GM19455 (cell line): ENCODE measurements around the gene ALCAM.
"Not testable (repeated sequence)": the region's sequence is repeated elsewhere in the genome, so short reads cannot be mapped to it uniquely, and the experiment has no call there.

Experiments
- ATAC-seq: cut with Tn5 transposase; IDR thresholded peaks from one replicate; pipeline ENCODE4 v1.9.1; 2021; ENCODE audit not compliant: unreplicated experiment

ALCAM gene

GRCh38 chr3:105572501-105572900 is 205.8 kb downstream of the ALCAM start:
- ATAC-seq: no peak

GRCh38 chr3:105579439-105579838 is 212.7 kb downstream of the ALCAM start:
- no peak for ATAC-seq

GRCh38 chr3:105580296-105580965 is 213.7 kb downstream of the ALCAM start:
- no peak for ATAC-seq

DNA sequence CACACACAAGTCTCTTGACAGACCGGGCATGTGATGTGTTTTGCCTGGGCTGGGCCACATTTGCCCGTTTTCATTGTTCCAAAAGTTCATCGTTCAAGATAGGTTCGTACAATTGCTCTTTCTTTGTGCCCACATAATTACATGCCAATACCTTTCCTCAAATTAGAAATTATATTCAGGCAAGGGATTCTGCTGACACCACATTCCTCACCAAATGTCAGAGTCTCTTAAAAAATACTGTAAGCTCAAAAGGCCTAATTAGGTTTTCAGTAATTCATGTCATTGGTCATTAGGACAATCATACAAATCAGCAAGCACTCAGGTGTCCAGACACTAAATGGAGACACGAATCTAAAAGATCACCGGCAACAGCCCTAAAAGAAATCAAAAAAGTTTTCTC is 215.3 kb downstream of the ALCAM start:
- no peak for ATAC-seq

- ATAC-seq: no peak
These were observed 217.5 kb downstream of the ALCAM start for GRCh38 chr3:105584003-105584790.

DNA sequence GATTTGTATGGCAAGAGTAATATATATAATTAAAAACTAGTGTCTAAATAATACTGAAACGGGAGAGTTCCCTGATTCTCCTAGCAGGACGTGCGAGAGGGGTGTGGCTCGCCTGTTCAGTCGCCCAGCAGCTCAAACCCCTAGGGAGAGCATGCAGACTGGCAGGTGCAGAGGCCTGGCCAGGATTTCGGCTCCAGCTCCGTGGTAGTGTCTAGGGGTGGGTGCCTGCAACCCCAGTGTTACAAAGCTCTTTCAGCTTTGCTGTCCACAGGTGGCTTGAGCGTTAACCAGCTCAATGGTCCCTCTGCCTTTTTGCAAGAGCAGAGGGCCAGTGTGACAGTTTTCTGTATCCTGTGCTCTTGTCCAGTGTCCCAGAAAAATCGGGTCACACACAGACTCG is 226.6 kb downstream of the ALCAM start:
- no peak for ATAC-seq

- no peak for ATAC-seq
These were observed 227.5 kb downstream of the ALCAM start for GRCh38 chr3:105594219-105594618.

DNA sequence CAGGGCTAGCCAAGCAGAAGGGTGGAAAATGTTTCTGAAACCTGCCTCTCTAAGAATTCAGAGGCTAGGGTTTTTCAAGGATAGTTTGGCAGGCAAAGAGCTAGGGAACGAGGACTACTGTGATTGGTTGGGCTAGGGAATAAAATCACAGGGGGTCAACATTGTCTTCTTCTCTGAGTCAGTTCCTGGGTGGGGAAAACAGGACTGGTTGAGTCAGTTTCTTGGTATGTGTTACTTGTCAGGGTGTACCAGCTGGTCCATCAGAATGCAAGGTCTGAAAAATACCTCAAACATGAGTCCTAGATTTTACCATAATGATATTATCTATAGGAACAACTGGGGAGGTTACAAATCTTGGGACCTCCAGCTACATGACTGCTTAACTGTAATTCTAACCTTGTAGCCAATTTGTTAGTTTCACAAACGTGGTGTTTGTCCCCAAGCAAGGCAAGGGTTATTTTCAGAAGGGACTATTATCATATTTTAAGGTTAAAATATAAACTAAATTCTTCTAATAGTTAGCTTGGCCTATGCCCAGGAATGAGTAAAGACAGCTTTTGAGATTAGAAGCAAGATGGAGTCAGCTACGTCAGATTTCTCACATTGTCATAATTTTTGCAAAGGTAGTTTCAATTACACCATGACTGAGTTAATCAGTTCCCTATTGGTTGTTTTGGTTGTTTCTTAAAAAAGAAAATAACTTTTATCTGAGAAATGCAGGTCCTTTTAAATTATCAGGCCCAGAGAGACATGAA is 231.5 kb downstream of the ALCAM start:
- no peak for ATAC-seq

GRCh38 chr3:105599350-105599749 is 232.6 kb downstream of the ALCAM start:
- ATAC-seq: no peak

DNA sequence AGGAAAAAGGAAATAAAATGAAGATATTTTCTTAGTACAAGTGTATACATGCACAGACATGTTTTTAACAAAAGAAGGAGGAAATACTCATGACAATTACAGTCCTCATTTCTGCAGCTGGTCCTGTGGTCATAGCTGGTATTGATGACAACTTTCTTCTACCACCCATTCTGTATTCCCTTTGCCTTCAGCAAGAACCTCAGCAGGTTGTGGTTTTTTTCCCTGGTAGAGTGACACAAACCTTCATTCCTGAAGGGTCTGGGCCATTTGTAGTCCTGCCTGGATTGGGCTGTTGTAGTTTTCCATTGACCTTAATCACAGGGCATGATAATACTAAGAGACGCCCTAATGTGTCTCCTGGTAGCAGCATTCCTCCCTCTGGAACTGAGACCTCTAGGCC is 235.0 kb downstream of the ALCAM start:
- ATAC-seq: not testable (repeated sequence)

- ATAC-seq: not testable (repeated sequence)
These were observed 235.6 kb downstream of the ALCAM start for GRCh38 chr3:105602286-105602685.

GRCh38 chr3:105603516-105603915 is 236.8 kb downstream of the ALCAM start:
- not testable (repeated sequence) for ATAC-seq

DNA sequence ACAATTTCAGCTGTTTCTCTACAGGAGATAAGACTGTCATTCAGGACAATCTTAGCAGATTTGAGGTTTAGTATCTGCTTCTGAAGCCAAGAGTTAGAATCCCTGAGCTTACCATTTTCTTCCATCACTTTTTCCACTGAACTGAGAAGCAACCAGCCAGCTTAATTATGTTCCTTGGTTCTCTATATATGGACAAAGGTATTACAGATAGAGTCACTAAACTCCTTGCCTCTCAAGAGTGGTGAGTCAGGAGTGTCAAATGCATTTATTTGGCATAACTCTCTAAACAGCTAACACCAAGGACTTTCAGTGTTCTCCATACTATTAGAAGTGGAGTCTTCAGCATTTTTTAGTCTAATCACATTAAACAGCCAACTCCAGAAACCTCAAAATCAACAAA is 239.3 kb downstream of the ALCAM start:
- ATAC-seq: no peak

DNA sequence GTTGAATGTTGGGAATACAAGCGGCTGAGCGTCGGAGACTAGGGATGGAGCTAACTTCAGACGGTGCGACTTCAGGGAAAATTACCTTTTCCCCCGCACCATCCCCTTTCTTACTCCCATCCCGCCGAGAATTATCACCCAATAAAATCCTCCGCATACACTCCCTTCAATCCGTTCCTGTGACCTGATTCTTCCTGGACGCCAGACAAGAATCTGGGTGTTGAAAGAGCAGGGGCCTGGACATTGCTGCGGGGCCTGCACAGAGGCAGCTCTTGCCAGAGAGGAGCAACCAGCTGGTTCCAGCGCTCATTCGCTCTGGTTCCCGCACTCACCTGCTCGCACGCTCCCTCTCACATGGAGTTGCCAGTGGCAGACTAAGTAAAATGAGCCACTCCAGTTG is 241.9 kb downstream of the ALCAM start:
- ATAC-seq: no peak

GRCh38 chr3:105610473-105610872 is 243.8 kb downstream of the ALCAM start:
- no peak for ATAC-seq

- no peak for ATAC-seq
These were observed 244.8 kb downstream of the ALCAM start for GRCh38 chr3:105611304-105612192.

DNA sequence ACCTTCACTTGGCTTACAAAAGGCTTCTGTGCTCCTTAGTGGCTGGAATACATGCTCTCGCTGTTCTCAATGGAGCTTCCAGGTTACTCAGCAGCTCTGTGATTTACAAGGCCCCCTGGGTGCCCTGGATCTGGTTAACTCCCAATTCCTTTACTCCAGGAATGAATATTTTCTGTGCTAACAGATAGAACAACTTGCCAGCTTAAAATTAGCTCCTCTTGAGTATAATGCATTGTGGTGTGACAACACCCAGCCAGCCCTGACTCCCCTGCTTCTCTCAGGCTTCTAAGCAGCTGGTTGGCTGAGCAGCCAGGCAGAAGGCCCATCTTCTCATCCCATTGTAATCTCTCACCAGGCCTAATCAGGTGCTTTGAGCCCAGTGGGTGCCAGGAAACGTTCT is 246.4 kb downstream of the ALCAM start:
- ATAC-seq: no peak

DNA sequence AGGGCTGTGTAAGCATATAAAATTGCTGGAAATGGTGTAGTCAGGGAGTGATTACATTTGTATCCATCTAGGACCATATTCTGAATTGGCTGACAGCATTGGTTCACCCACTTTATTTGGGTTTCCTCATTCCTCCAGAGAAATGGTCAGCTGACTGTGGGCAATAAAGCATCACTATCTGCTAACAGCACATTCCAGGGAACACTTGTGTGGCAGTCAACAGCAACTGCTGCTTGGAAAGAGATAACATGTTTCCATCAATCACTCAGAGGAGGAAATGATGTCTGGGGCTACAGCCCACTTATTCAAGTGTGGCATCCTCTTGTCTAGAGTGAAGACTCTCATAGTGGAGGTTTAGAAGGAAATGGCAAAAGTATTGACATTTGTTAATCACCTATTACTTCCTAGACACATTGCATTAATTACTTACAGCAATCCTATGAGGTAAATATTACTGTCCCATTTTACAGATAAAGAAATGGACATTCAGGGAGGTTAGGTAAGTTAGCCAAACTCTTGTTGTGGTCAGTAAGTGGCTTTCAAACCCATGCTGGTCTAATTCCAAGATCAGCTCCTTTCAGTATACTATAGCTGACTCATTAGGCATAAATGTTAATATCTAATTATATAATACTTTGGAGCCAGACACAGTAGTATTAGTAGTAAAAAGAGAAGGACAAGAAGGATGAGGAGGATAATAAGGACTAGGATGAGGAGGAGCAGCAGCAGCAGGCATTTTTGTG is 247.8 kb downstream of the ALCAM start:
- ATAC-seq: no peak

DNA sequence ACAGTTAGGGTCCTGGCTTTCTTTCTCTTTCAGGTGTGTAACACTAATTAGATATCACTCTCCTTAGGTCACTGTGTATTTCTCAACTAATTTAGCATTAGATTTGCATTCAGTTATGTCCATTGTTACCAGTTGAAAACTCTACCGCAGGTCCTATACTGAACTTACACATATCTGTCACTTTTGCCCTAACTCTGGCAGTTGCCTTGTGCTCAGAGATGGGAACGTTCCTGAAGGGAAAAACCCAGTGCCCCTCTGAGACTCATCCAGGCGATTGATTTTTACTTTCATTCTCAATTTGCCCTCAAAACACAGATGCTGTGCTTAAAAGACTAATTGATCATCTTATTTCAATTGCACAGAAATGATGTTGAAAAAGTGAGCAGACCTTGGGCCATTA is 249.1 kb downstream of the ALCAM start:
- ATAC-seq: no peak
